ENCODE results near the gene RASSF1.

The RASSF1 gene

GRCh38 chr3:50369012-50369670 is 28.5 kb upstream of the RASSF1 start:
- in situ Hi-C loops (cut with MboI; ENCODE audit: low sequenced_read_pairs): loop anchor here (25.0 kb wide), 1 partner anchor 168 kb away; no protein-coding TSS in a partner anchor

- in situ Hi-C loops (cut with MboI; ENCODE audit: low sequenced_read_pairs): loop anchor here (25.0 kb wide), 1 partner anchor 171 kb away; no protein-coding TSS in a partner anchor
Measured at GRCh38 chr3:50365842-50366220, 25.2 kb upstream of the RASSF1 start.

- in situ Hi-C loops (cut with MboI; ENCODE audit: low sequenced_read_pairs): loop anchor here (25.0 kb wide), 1 partner anchor 172 kb away; no protein-coding TSS in a partner anchor
Measured at GRCh38 chr3:50365080-50365841, 24.6 kb upstream of the RASSF1 start.

- in situ Hi-C loops (cut with MboI; ENCODE audit: low sequenced_read_pairs): loop anchor here (25.0 kb wide), 1 partner anchor 173 kb away; no protein-coding TSS in a partner anchor
Measured at GRCh38 chr3:50364573-50365079, 24.0 kb upstream of the RASSF1 start.

GRCh38 chr3:50359760-50360110 is 19.1 kb upstream of the RASSF1 start:
- in situ Hi-C loops (cut with MboI; ENCODE audit: low sequenced_read_pairs): loop anchor here (25.0 kb wide), 1 partner anchor 178 kb away; no protein-coding TSS in a partner anchor

- in situ Hi-C loops (cut with MboI; ENCODE audit: low sequenced_read_pairs): loop anchor here (25.0 kb wide), 1 partner anchor 178 kb away; no protein-coding TSS in a partner anchor
Measured at GRCh38 chr3:50358911-50359759, 18.5 kb upstream of the RASSF1 start, which contains the start of gene TMEM115. Gene TMEM115 (minus strand): TSS chr3:50359521. CDS start chr3:50359063, 458 bp downstream.

GRCh38 chr3:50358355-50358910 is 17.8 kb upstream of the RASSF1 start:
- in situ Hi-C loops (cut with MboI; ENCODE audit: low sequenced_read_pairs): loop anchor here (25.0 kb wide), 1 partner anchor 179 kb away; no protein-coding TSS in a partner anchor

- in situ Hi-C loops (cut with MboI; ENCODE audit: low sequenced_read_pairs): loop anchor here (25.0 kb wide), 1 partner anchor 180 kb away; no protein-coding TSS in a partner anchor
Measured at GRCh38 chr3:50357481-50357880, 16.8 kb upstream of the RASSF1 start.

- in situ Hi-C loops (cut with MboI; ENCODE audit: low sequenced_read_pairs): loop anchor here (25.0 kb wide), 1 partner anchor 181 kb away; no protein-coding TSS in a partner anchor
Measured at GRCh38 chr3:50356553-50356952, 15.9 kb upstream of the RASSF1 start.

GRCh38 chr3:50355829-50356552 is 15.4 kb upstream of the RASSF1 start:
- in situ Hi-C loops (cut with MboI; ENCODE audit: low sequenced_read_pairs): loop anchor here (25.0 kb wide), 1 partner anchor 181 kb away; no protein-coding TSS in a partner anchor

GRCh38 chr3:50354850-50355249 is 14.2 kb upstream of the RASSF1 start:
- in situ Hi-C loops (cut with MboI; ENCODE audit: low sequenced_read_pairs): loop anchor here (25.0 kb wide), 1 partner anchor 182 kb away; no protein-coding TSS in a partner anchor

GRCh38 chr3:50354186-50354764 is 13.6 kb upstream of the RASSF1 start:
- in situ Hi-C loops (cut with MboI; ENCODE audit: low sequenced_read_pairs): loop anchor here (25.0 kb wide), 1 partner anchor 183 kb away; no protein-coding TSS in a partner anchor

GRCh38 chr3:50353245-50354004 is 12.8 kb upstream of the RASSF1 start:
- in situ Hi-C loops (cut with MboI; ENCODE audit: low sequenced_read_pairs): loop anchor here (25.0 kb wide), 1 partner anchor 184 kb away; no protein-coding TSS in a partner anchor

- in situ Hi-C loops (cut with MboI; ENCODE audit: low sequenced_read_pairs): loop anchor here (25.0 kb wide), 1 partner anchor 185 kb away; no protein-coding TSS in a partner anchor
Measured at GRCh38 chr3:50352781-50353180, 12.1 kb upstream of the RASSF1 start.

GRCh38 chr3:50351323-50351697 is 10.7 kb upstream of the RASSF1 start:
- in situ Hi-C loops (cut with MboI; ENCODE audit: low sequenced_read_pairs): loop anchor here (25.0 kb wide), 1 partner anchor 186 kb away; no protein-coding TSS in a partner anchor

GRCh38 chr3:50350527-50351322 is 10.1 kb upstream of the RASSF1 start, which contains the start of the genes CYB561D2 and NPRL2:
Gene CYB561D2 (plus strand): TSS chr3:50350862. CDS start chr3:50351434, 572 bp downstream.
Gene NPRL2 (minus strand): TSS chr3:50350775. CDS start chr3:50350652, 123 bp downstream.
- in situ Hi-C loops (cut with MboI; ENCODE audit: low sequenced_read_pairs): loop anchor here (25.0 kb wide), 1 partner anchor 187 kb away; no protein-coding TSS in a partner anchor

GRCh38 chr3:50350213-50350526 is 9.5 kb upstream of the RASSF1 start:
- in situ Hi-C loops (cut with MboI; ENCODE audit: low sequenced_read_pairs): loop anchor here (25.0 kb wide), 1 partner anchor 187 kb away; no protein-coding TSS in a partner anchor
